Sigmoid colon (tissue), 4 donors: ENCODE measurements around the gene ABHD16A.

Source experiments
- EP300 ChIP-seq, 4 donors: sonication (generic); formaldehyde crosslinking; IDR thresholded peaks; one replicate each; pipeline ENCODE4 v1.6.1; 2017; ENCODE audit warnings: antibody characterized with exemption in 4 of 4
- POLR2AphosphoS5 ChIP-seq, 4 donors: sonication (generic); formaldehyde crosslinking; IDR thresholded peaks; one replicate each; pipeline ENCODE4 v1.6.1; 2017; ENCODE audit warnings: antibody characterized with exemption in 4 of 4
- TF ChIP-seq, protein P1 (sequence below), 4 experiments: fragments of 450-650 bp in 3 of 4; fragments of 200-600 bp in 1 of 4; IDR thresholded peaks; one replicate each; pipeline ENCODE4 v1.5.1; 2016 to 2019; ENCODE audit warnings: antibody characterized with exemption in 4 of 4, mild to moderate bottlenecking in 3 of 4, moderate library complexity in 2 of 4

DNA sequence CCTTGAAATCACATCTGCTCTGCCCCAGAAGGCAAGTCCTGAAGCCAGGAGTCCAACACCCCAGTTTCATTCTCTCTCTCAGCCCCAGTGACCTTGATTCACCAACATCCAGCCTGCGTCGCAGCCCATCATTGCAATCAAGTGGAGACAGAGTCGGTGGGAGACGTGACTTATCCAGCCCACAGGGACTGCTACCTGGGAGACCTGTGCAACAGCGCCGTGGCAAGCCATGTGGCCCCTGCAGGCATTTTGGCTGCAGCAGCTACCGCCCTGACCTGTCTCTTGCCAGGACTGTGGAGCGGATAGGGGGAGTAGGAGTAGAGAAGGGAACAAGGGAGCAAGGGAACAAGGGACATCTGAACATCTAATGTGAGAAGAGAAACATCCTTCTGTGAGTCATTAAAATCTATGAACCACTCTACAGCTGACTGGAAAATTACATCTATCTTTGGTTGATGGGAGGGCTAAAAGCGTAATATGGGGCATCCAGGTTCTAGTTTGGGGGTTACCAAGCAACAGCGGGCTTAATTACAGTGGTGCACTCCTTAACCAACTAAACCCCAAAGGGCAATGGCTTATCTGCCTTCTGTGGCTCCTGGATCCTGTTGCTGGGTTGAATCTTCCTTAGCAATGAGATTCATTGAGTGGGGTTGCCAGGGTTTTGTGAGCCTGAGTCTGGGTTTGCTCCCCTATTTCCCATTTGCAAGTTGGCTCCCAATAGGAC is 14.5 kb upstream of the ABHD16A start:
- TF ChIP-seq, protein P1, sequence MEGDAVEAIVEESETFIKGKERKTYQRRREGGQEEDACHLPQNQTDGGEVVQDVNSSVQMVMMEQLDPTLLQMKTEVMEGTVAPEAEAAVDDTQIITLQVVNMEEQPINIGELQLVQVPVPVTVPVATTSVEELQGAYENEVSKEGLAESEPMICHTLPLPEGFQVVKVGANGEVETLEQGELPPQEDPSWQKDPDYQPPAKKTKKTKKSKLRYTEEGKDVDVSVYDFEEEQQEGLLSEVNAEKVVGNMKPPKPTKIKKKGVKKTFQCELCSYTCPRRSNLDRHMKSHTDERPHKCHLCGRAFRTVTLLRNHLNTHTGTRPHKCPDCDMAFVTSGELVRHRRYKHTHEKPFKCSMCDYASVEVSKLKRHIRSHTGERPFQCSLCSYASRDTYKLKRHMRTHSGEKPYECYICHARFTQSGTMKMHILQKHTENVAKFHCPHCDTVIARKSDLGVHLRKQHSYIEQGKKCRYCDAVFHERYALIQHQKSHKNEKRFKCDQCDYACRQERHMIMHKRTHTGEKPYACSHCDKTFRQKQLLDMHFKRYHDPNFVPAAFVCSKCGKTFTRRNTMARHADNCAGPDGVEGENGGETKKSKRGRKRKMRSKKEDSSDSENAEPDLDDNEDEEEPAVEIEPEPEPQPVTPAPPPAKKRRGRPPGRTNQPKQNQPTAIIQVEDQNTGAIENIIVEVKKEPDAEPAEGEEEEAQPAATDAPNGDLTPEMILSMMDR (IDR thresholded peaks at IDR 0.05), result no peak
- TF ChIP-seq EP300 (IDR thresholded peaks at IDR 0.05) (no peak), POLR2AphosphoS5 (IDR thresholded peaks at IDR 0.05) (no peak)
